Mesenteric fat pad (tissue), 1 donor: ENCODE data around the gene UCHL3. TPM values are rescaled to one million over a fixed set of nuclear protein-coding genes. Genes with fewer than 3 reads are reported as not detected.

Experiments
- total RNA-seq: library from RNA; stranded (reverse); fragmentation: NEBNext Ultra II Directional; extraction: Animal tissue kit (Norgen Biotek cat#: 25700); gene quantifications from one replicate; pipeline ENCODE4 v1.2.1, GENCODE V29; 2021
- donor health status: DM: yes; HTN: yes; CAD: no.

UCHL3 gene
- total RNA-seq, 1 donor from 2014 or later, result 38.8 TPM

Other genes with a start within 250 kb of the UCHL3 start
- gene TBC1D4, start 67.6 kb upstream of the UCHL3 start, total RNA-seq, result 44.5 TPM
- 133 TPM for gene COMMD6, start 11.9 kb upstream of the UCHL3 start, total RNA-seq
- 8.2 TPM for gene LMO7, start 86.5 kb downstream of the UCHL3 start, total RNA-seq